Measurements from ENCODE around the gene PTGDR2.

Gene PTGDR2

DNA sequence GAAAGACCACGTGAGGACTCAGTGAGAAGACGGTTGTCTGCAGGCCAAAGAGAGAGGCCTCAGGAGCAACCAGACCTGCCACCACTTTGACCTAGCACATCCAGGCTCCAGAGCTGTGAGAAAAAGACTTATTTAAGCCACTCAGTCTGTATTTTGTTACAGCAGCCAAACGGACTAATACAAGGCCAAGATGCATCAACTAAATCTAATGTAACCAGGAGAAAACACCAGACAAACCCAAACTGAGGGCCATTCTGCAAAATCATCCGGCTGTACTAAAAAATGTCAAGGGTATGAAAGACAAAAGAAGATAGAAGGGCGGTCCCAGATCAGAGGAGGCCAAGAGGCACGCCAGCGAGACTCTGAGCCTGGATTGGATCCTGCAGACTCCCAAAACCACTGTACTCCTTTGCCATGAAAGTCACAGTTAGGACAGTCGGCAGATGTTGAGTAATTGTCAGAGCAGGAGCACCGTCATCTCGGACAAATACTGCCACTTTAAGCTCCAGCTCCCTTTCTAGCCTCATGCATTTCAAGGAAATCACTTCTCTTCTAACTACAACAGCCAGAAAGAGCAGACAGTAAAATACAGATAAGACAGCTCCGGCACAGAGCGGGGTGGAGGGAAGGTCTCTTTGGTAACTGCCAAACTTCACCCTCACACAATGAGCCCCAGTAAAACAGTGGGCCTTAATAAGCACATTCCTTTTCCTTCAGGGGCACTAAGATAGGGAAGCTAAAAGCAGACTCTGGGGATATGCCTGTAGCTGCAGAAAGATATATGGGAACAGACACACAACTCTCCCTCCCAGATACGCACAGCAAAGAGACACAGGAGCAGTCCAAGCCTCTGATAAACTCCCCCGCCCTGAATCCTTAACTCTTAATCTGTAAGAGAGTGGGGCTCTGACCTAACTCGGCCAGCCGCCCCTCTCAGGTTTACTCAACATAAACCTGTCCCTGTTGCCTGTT, 8.1 kb upstream of the PTGDR2 start:
- no peak for TF ChIP-seq CTCF (IDR thresholded peaks at IDR 0.05)
- no peak overlapping the region for H3K4me3 Mint-ChIP-seq
- H3K27ac Mint-ChIP-seq, result peak overlapping the region; percentile 59
- no peaks in the 10 kb centered on the region for H3K9me3 Mint-ChIP-seq
- peaks cover 53% of the 10 kb centered on the region for H3K4me1 Mint-ChIP-seq
- peaks cover 6% of the 10 kb centered on the region for H3K27me3 Mint-ChIP-seq (ENCODE audit: low read depth, poor library complexity)
- no peaks in the 10 kb centered on the region for H3K36me3 Mint-ChIP-seq (ENCODE audit: low read depth)
- no peak for DNase-seq

GRCh38 chr11:60862171-60862570, 6.4 kb upstream of the PTGDR2 start:
- peaks cover 53% of the 10 kb centered on the region for H3K4me1 Mint-ChIP-seq
- peak overlapping the region; percentile 38 for H3K27ac Mint-ChIP-seq
- TF ChIP-seq CTCF (IDR thresholded peaks at IDR 0.05), result no peak
- peaks cover 6% of the 10 kb centered on the region for H3K27me3 Mint-ChIP-seq (ENCODE audit: low read depth, poor library complexity)
- DNase-seq, result no peak
- H3K36me3 Mint-ChIP-seq (ENCODE audit: low read depth), result no peaks in the 10 kb centered on the region
- H3K9me3 Mint-ChIP-seq, result no peaks in the 10 kb centered on the region
- H3K4me3 Mint-ChIP-seq, result no peak overlapping the region

- Mint-ChIP-seq H3K27me3 (ENCODE audit: low read depth, poor library complexity) (peaks cover 6% of the 10 kb centered on the region), H3K36me3 (ENCODE audit: low read depth) (no peaks in the 10 kb centered on the region), H3K9me3 (no peaks in the 10 kb centered on the region), H3K4me1 (peaks cover 48% of the 10 kb centered on the region), H3K4me3 (no peak overlapping the region), H3K27ac (no peak overlapping the region)
- DNase-seq, result no peak
- no peak for TF ChIP-seq CTCF (IDR thresholded peaks at IDR 0.05)
These were observed 5.2 kb upstream of the PTGDR2 start for GRCh38 chr11:60860943-60861342.

DNA sequence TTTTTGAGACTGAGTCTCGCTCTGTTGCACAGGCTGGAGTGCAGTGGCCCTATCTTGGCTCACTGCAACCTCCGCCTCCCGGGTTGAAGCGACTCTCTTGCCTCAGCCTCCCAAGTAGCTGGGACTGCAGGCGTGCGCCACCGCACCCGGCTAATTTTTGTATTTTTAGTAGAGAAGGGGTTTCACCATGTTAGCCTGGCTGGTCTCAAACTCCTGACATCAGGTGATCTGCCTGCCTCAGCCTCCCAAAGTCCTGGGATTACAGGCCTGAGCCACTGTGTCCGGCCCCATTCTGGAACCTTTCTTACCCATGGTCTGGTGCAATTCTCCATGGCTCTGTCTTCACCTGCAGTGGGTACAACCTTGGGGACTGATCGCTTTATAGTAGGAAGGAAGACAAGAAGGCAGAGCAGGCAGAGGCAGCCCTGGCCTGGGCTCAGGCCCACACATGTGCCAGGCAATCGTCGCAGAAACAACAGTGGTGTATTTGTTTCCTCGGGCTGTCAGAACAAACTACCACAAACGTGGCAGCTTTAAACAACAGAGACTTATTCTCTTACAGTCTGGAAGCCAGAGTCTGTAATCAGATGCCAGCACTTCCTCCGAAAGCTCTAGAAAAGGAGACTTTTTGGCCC, 4.0 kb upstream of the PTGDR2 start:
- Mint-ChIP-seq H3K27ac (no peak overlapping the region), H3K36me3 (ENCODE audit: low read depth) (no peaks in the 10 kb centered on the region), H3K4me1 (peaks cover 52% of the 10 kb centered on the region), H3K4me3 (no peak overlapping the region), H3K9me3 (no peaks in the 10 kb centered on the region), H3K27me3 (ENCODE audit: low read depth, poor library complexity) (peaks cover 6% of the 10 kb centered on the region)
- no peak for DNase-seq
- no peak for TF ChIP-seq CTCF (IDR thresholded peaks at IDR 0.05)

GRCh38 chr11:60858731-60859464, 3.1 kb upstream of the PTGDR2 start:
- no peaks in the 10 kb centered on the region for H3K9me3 Mint-ChIP-seq
- peaks cover 6% of the 10 kb centered on the region for H3K27me3 Mint-ChIP-seq (ENCODE audit: low read depth, poor library complexity)
- H3K36me3 Mint-ChIP-seq (ENCODE audit: low read depth), result no peaks in the 10 kb centered on the region
- H3K4me1 Mint-ChIP-seq, result peaks cover 52% of the 10 kb centered on the region
- no peak for TF ChIP-seq CTCF (IDR thresholded peaks at IDR 0.05)
- no peak overlapping the region for H3K4me3 Mint-ChIP-seq
- peak overlapping the region; percentile 88 for H3K27ac Mint-ChIP-seq
- DNase-seq, result no peak

Data from nephron progenitor cell (in vitro differentiated cells).